Measurements from ENCODE around the gene NUP93.

GRCh38 chr16:56785317-56785716 is 55.4 kb downstream of the NUP93 start:
- TF ChIP-seq CTCF (IDR thresholded peaks at IDR 0.05) (no peak), POLR2A (IDR thresholded peaks at IDR 0.05) (no peak)
